ENCODE data around the gene KCNA4. TPM values are rescaled to one million over a fixed set of nuclear protein-coding genes. Genes with fewer than 3 reads are reported as not detected.
"Not testable (repeated sequence)": the region's sequence is repeated elsewhere in the genome, so short reads cannot be mapped to it uniquely, and the experiment has no call there.

Gene KCNA4
- total RNA-seq, 1 experiment from 2014 or later: 0.03 TPM

GRCh38 chr11:30000986-30001750 is 15.7 kb downstream of the KCNA4 start:
- no peak for DNase-seq (ENCODE audit: low spot score)

DNA sequence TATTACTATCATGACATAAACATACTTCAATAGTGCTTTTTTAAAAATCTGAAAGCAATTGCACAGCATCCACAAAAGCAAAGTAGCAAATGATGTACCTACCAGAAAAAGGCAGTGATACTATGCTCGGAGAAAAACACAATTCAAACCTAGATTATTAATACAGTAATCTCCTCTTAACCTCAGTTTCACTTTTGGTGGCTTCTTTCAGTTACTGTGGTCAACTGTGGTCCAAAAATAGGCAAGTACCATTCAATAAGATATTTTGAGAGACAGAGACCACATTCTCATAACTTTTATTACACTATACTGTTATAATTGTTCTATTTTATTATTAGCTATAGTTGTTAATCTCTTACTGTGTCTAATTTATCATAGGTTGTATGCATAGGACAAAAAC is 20.8 kb downstream of the KCNA4 start:
- DNase-seq (ENCODE audit: low spot score): no peak

DNA sequence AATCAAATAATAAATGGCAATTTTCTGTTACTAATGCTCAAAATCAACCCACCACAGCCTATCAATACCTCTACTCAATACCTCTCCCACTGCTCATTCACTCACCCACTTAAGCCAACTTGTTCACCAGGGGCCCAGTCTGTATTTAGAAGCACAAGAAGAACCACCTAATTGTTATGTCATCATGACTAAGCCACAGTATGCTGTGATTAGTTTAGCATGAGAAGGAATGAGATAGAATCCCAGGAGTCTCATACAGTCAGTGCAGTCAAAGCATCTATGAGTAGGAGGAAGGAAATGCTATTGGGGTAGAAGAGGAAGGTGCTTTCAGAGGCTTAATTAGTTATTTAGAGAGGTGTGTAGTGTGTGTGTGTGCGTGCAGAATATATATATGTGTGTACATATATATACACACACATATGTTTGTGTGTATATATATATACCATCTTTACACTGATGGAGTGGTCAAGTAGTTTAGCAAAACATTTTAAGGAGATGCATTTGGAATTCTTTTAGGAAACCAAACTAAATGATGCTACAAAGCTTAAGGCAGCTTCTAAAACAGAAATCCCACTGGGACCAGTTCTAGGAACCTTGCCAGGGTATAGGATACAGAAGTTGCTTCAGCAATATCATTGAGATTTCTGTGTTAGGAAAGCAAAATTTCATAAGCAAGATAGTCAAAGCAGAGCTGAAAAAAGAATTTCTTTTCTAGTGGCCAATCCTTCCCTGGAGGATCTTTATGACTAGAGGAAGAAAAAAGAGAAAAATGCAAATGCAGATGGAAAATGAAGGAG is 27.5 kb downstream of the KCNA4 start:
- DNase-seq (ENCODE audit: low spot score): no peak

DNA sequence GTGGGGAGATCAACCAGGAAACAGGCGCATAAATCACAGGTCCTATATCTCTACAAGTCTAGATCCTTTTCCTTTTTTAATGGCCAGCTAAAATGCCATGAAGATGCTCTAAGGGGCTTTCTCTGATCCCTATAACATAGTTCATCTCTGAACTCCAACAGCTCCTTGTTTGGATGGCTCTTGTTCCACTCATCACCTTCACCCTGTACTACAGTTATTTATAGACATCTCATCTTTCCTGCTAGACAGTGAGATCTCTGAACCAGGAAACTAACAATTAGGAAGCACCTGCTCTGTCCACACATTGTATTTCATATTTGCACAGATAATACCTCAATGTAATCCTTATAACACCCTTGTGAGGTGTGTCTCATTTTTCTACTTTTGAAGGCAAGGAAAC is 31.6 kb downstream of the KCNA4 start:
- no peak for DNase-seq (ENCODE audit: low spot score)

- no peak for DNase-seq (ENCODE audit: low spot score)
Observed at GRCh38 chr11:29984544-29984943, 32.3 kb downstream of the KCNA4 start.

- no peak for DNase-seq (ENCODE audit: low spot score)
Observed at GRCh38 chr11:29978549-29978948, 38.3 kb downstream of the KCNA4 start.

GRCh38 chr11:29975580-29975979 is 41.2 kb downstream of the KCNA4 start:
- not testable (repeated sequence) for DNase-seq (ENCODE audit: low spot score)

GRCh38 chr11:29963796-29964195 is 53.0 kb downstream of the KCNA4 start:
- DNase-seq (ENCODE audit: low spot score): no peak

GRCh38 chr11:29963036-29963435 is 53.8 kb downstream of the KCNA4 start:
- no peak for DNase-seq (ENCODE audit: low spot score)

GRCh38 chr11:29962243-29962642 is 54.6 kb downstream of the KCNA4 start:
- DNase-seq (ENCODE audit: low spot score): peak; percentile 71

Other genes with a start within 250 kb of the KCNA4 start
- not detected in 2 replicates for gene FSHB, start 214.0 kb upstream of the KCNA4 start, total RNA-seq (2014; rRNA removed; shearing (Covaris generic))